PC-3 (cell line): ENCODE results near the gene TUT1.

ENCODE experiments used
- CTCF ChIP-seq: fragments of 300-600 bp; sonication (generic); conservative IDR thresholded peaks from 2 replicates; pipeline ENCODE4 v1.5.1; 2017; ENCODE audit warnings: antibody characterized with exemption, low read depth, mild to moderate bottlenecking, low read length
- EZH2 ChIP-seq: fragments of 300-600 bp; sonication (generic); IDR thresholded peaks from one replicate; pipeline ENCODE4 v1.6.1; 2017; ENCODE audit warnings: antibody characterized with exemption, mild to moderate bottlenecking, low read length; ENCODE audit not compliant: unreplicated experiment

GRCh38 chr11:62553080-62553838 lies 38.1 kb downstream of the TUT1 start:
- no peak for TF ChIP-seq CTCF
- TF ChIP-seq EZH2: no peak
